ENCODE data around the gene MICAL2.

The MICAL2 gene

GRCh38 chr11:12098601-12099000 lies 11.8 kb upstream of the MICAL2 start:
- no peak for DNase-seq

GRCh38 chr11:12099132-12099873 lies 11.1 kb upstream of the MICAL2 start:
- peak in 1 of 2 experiments; percentile 52 for DNase-seq

GRCh38 chr11:12100429-12100828 lies 10.0 kb upstream of the MICAL2 start:
- DNase-seq: no peak

- DNase-seq: no peak
These were observed 9.5 kb upstream of the MICAL2 start for GRCh38 chr11:12100841-12101242.

- no peak for DNase-seq
These were observed 9.1 kb upstream of the MICAL2 start for GRCh38 chr11:12101318-12101717.

- peak in 1 of 2 experiments; percentile 37 for DNase-seq
These were observed 7.6 kb upstream of the MICAL2 start for GRCh38 chr11:12102588-12103410.

GRCh38 chr11:12103411-12104225 lies 6.8 kb upstream of the MICAL2 start:
- no peak for DNase-seq

GRCh38 chr11:12105471-12105870 lies 4.9 kb upstream of the MICAL2 start:
- DNase-seq: no peak

GRCh38 chr11:12106101-12106500 lies 4.3 kb upstream of the MICAL2 start:
- no peak for DNase-seq

- DNase-seq: no peak
These were observed 3.9 kb upstream of the MICAL2 start for GRCh38 chr11:12106501-12106900.

- no peak for DNase-seq
These were observed 1.4 kb upstream of the MICAL2 start for GRCh38 chr11:12108875-12109453.

GRCh38 chr11:12109591-12110196 lies 696 bp upstream of the MICAL2 start:
- DNase-seq: no peak

- peak in 1 of 2 experiments; percentile 47 for DNase-seq
These were observed 541 bp downstream of the MICAL2 start for GRCh38 chr11:12110714-12111548.

- DNase-seq: peak in 1 of 2 experiments; percentile 17
These were observed 1.4 kb downstream of the MICAL2 start for GRCh38 chr11:12111549-12112520.

GRCh38 chr11:12112750-12113149 lies 2.4 kb downstream of the MICAL2 start:
- DNase-seq: no peak

- no peak for DNase-seq
These were observed 2.9 kb downstream of the MICAL2 start for GRCh38 chr11:12113294-12113693.

- DNase-seq: no peak
These were observed 4.0 kb downstream of the MICAL2 start for GRCh38 chr11:12114193-12115033.

- DNase-seq: no peak
These were observed 6.1 kb downstream of the MICAL2 start for GRCh38 chr11:12116425-12117032.

- DNase-seq: no peak
These were observed 6.8 kb downstream of the MICAL2 start for GRCh38 chr11:12117200-12117599.
